Pancreas (tissue), 10 donors: Measurements from ENCODE around the gene PANX2. TPM values are rescaled to one million over a fixed set of nuclear protein-coding genes. Genes with fewer than 3 reads are reported as not detected.
A peak's percentile ranks its signal among the peaks of the same experiment; 100 is the strongest.
"Not testable (repeated sequence)": the region's sequence is repeated elsewhere in the genome, so short reads cannot be mapped to it uniquely, and the experiment has no call there.

ENCODE experiments used
- ATAC-seq, 4 donors: fragments of 200-7000 bp; cut with Tn5 transposase; one replicate each; pipeline versions ENCODE4 v1.8.0 to v1.9.1; 2020; ENCODE audit warnings: mild to moderate bottlenecking in 4 of 4, moderate library complexity in 4 of 4
- DNase-seq, 6 donors: peaks; one replicate each; pipeline ENCODE4 v3.0.0-alpha.2; 2020
- FAIRE-seq: peaks from 2 replicates; lab custom pipeline; 2012; peaks lifted over from hg19 to GRCh38; lab: Jason Lieb, UNC
- H3K27ac ChIP-seq, 4 donors: fragments of 200-600 bp; sonication (generic); 1 replicate in 3 of 4; 2 replicates in 1 of 4; pipeline versions ENCODE4 v1.5.0 to v1.8.0; 2020
- H3K27me3 ChIP-seq, 4 donors: fragments of 200-600 bp; one replicate each; pipeline ENCODE4 v1.8.0; 2021
- H3K36me3 ChIP-seq, 3 donors: fragments of 200-600 bp; sonication (generic) in 1 of 3; one replicate each; pipeline versions ENCODE4 v1.5.0 to v1.8.0; 2020 to 2021
- H3K4me1 ChIP-seq, 3 donors: fragments of 200-600 bp; one replicate each; pipeline ENCODE4 v1.8.0; 2021
- H3K4me3 ChIP-seq, 4 donors: fragments of 200-600 bp; sonication (generic) in 2 of 4; one replicate each; pipeline versions ENCODE4 v1.5.0 to v1.8.0; 2020 to 2021
- H3K9me3 ChIP-seq, 4 donors: fragments of 200-600 bp; one replicate each; pipeline ENCODE4 v1.8.0; 2021
- CTCF ChIP-seq, 4 donors: fragments of 200-600 bp; sonication (generic) in 3 of 4; IDR thresholded peaks; one replicate each; pipeline versions ENCODE4 v1.5.0 to v1.8.0; 2021; ENCODE audit warnings: antibody characterized with exemption in 4 of 4
- WGBS, 2 donors: extraction: QIAGEN DNeasy Blood & Tissue Kit; methylation state at CpG; one replicate each; pipeline ENCODE4 v1.1.7; 2013; 5-methylcytosine and 5-hydroxymethylcytosine counted together
- intact Hi-C, 3 donors: fragments of 100-400 bp; cut with DNase I; formaldehyde crosslinking; loops; one replicate each; pipeline versions ENCODE4 v1.11.1 to v1.14.2; 2022
- polyA plus RNA-seq, 2 donors: library from polyadenylated mRNA; stranded (reverse); fragments of 200-250 nt; gene quantifications; one replicate each; pipeline ENCODE4 v1.2.3, GENCODE V29; 2013
- total RNA-seq, 6 donors: library from RNA; stranded (reverse); fragmentation: NEBNext Ultra II Directional in 4 of 6; extraction: Animal tissue kit (Norgen Biotek cat#: 25700) in 4 of 6; gene quantifications; one replicate each; pipeline versions ENCODE4 v1.2.1 to v1.2.4, GENCODE V29; 2021 to 2023
- donor health status: healthy with polysubstance abuse.
- donor health status: DM: no; HTN: no; CAD: no; lungs with moderate emphysema.
- donor health status: DM: no; HTN: no; CAD: no.
- donor health status: control.
- donor health status: control.
- donor health status: Bipolar disorder and iron deficiency.
- donor health status: DM: yes; HTN: yes; CAD: no.
- donor health status: DM: no; HTN: no; CAD: no.
- donor health status: DM: no; HTN: no; CAD: no.
- donor health status: DM: yes; HTN: yes; CAD: no.

PANX2 gene
- total and polyA plus RNA-seq, 8 donors: 0.31 to 3.5 (median 0.67) TPM

- 32 to 50% methylated on average over 13 of the region's 13 CpGs for WGBS, 2 donors
- peaks cover 0 to 13% (median 6%) of the 10 kb centered on the region in 3 donors for H3K4me1 ChIP-seq
These were observed 31.7 kb downstream of the PANX2 start for GRCh38 chr22:50202130-50202666.

GRCh38 chr22:50203288-50203687, 32.8 kb downstream of the PANX2 start:
- peaks cover 0 to 13% (median 6%) of the 10 kb centered on the region in 3 donors for H3K4me1 ChIP-seq
- H3K9me3 ChIP-seq: no peaks in the 10 kb centered on the region
- intact Hi-C loops: no loop called here
- TF ChIP-seq CTCF (IDR thresholded peaks at IDR 0.05): no peak
- ATAC-seq: no peak
- no peak overlapping the region for H3K27ac ChIP-seq
- peaks cover 0 to 12% (median 0%) of the 10 kb centered on the region in 3 donors for H3K36me3 ChIP-seq
- no peak for FAIRE-seq
- no peak overlapping the region for H3K4me3 ChIP-seq
- 93 to 97% methylated on average over 1 of the region's 1 CpG for WGBS, 2 donors
- DNase-seq: no peak
- H3K27me3 ChIP-seq: no peaks in the 10 kb centered on the region

More at GRCh38 chr22:50202130-50202666, 31.7 kb downstream of the PANX2 start:
- ATAC-seq (no peak), DNase-seq (peak in 2 of 6 donors; percentile 27 to 41), FAIRE-seq (no peak)
- Histone ChIP-seq H3K27me3 (no peaks in the 10 kb centered on the region), H3K9me3 (no peaks in the 10 kb centered on the region), H3K4me3 (peak overlapping the region; percentile 61 to 86 (median 82)), H3K36me3 (peaks cover 0 to 13% (median 0%) of the 10 kb centered on the region in 3 donors), H3K27ac (no peak overlapping the region)
- TF ChIP-seq CTCF (IDR thresholded peaks at IDR 0.05): no peak
- intact Hi-C loops: no loop called here

- no peak overlapping the region for H3K27ac ChIP-seq
- H3K9me3 ChIP-seq: no peaks in the 10 kb centered on the region
- no peak for FAIRE-seq
- no peak for ATAC-seq
- no peak overlapping the region for H3K4me3 ChIP-seq
- intact Hi-C loops: no loop called here
- H3K36me3 ChIP-seq: peaks cover 0 to 10% (median 0%) of the 10 kb centered on the region in 3 donors
- H3K27me3 ChIP-seq: no peaks in the 10 kb centered on the region
- no peak for DNase-seq
- 90% methylated on average over 7 of the region's 7 CpGs for WGBS, 2 donors
- no peak for TF ChIP-seq CTCF (IDR thresholded peaks at IDR 0.05)
- peaks cover 0 to 12% (median 6%) of the 10 kb centered on the region in 3 donors for H3K4me1 ChIP-seq
These were observed 34.0 kb downstream of the PANX2 start for GRCh38 chr22:50204571-50204970.

GRCh38 chr22:50204998-50205397, 34.5 kb downstream of the PANX2 start:
- ATAC-seq, H3K36me3 ChIP-seq, H3K4me3 ChIP-seq, H3K9me3 ChIP-seq, intact Hi-C loops, H3K27ac ChIP-seq, FAIRE-seq, H3K4me1 ChIP-seq, H3K27me3 ChIP-seq: not testable (repeated sequence)
- 90 to 91% methylated on average over 9 of the region's 9 CpGs for WGBS, 2 donors
- peak in 1 of 6 donors; percentile 9 for DNase-seq

GRCh38 chr22:50205781-50206569, 35.4 kb downstream of the PANX2 start:
- Histone ChIP-seq H3K4me3 (no peak overlapping the region), H3K4me1 (peaks cover 0 to 7% (median 6%) of the 10 kb centered on the region in 3 donors), H3K27ac (no peak overlapping the region), H3K9me3 (no peaks in the 10 kb centered on the region), H3K27me3 (no peaks in the 10 kb centered on the region), H3K36me3 (peaks cover 0 to 16% (median 0%) of the 10 kb centered on the region in 3 donors)
- intact Hi-C loops: no loop called here
- WGBS, 2 donors: 91 to 93% methylated on average over 45 of the region's 45 CpGs
- no peak for TF ChIP-seq CTCF (IDR thresholded peaks at IDR 0.05)
- FAIRE-seq (no peak), ATAC-seq (no peak), DNase-seq (peak in 3 of 6 donors; percentile 37 to 58 (median 53))
